ENCODE results near the gene SEMA5A. TPM values are rescaled to one million over a fixed set of nuclear protein-coding genes. Genes with fewer than 3 reads are reported as not detected.
A peak's percentile ranks its signal among the peaks of the same experiment; 100 is the strongest.

Gene SEMA5A
- total and polyA plus RNA-seq, 2 of the 8 experiments (the other 6 are each of a cell fraction or from before 2014, with no cell fraction given): 5.3 to 8.9 TPM

DNA sequence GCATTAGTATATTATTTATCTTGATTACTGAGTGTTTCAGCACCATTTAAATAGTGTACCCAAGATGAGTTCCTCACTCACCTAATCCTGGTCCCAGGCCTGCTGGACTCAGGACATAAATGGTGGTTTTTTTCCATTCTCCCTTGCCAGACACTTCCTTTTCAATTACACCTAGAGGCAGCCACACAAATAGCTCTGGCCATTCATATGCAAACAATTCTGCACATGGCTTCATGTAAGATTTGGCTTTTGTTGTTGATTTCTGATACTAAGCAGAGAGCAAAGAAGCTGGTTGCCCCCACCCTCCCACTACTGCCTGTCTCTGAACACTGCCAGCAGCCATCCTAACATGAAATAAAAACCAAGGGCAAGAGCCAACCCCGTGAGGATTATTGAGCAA, 180.4 kb downstream of the SEMA5A start:
- no peak overlapping the region for H3K23ac ChIP-seq (ENCODE audit: insufficient read length)
- no peak overlapping the region for H4K91ac ChIP-seq (replicated peaks; ENCODE audit: insufficient read length, low read length)
- no peak overlapping the region for H2BK15ac ChIP-seq (ENCODE audit: low read length)
- H2BK120ac ChIP-seq (replicated peaks; ENCODE audit: low read depth, low read length): no peak overlapping the region
- DNase-seq (ENCODE audit: low read depth in 1 of 2, low spot score in 2 of 2) (no peak), FAIRE-seq (no peak)
- H3K9me3 ChIP-seq (ENCODE audit: insufficient read depth in 2 of 2, low read depth in 1 of 2, low read length in 1 of 2): peaks cover 0 to 3% of the 10 kb centered on the region in 2 experiments; a peak in 1 of 4 replicates
- H3K14ac ChIP-seq (ENCODE audit: insufficient read length): no peak overlapping the region
- H2BK5ac ChIP-seq (ENCODE audit: low read depth, low read length): no peak overlapping the region
- peaks cover 3 to 5% (median 4%) of the 10 kb centered on the region in 4 experiments; a peak in 4 of 7 replicates for H3K4me1 ChIP-seq (replicated peaks in 1 of 4; ENCODE audit: control insufficient read depth in 3 of 4, insufficient read depth in 4 of 4, low read length in 3 of 4)
- no peaks in the 10 kb centered on the region for H3K36me3 ChIP-seq (ENCODE audit: control insufficient read depth in 2 of 4, insufficient read depth in 4 of 4, low read length in 3 of 4)
- no peak overlapping the region for H2BK12ac ChIP-seq (ENCODE audit: low read depth, low read length)
- H4K20me1 ChIP-seq (replicated peaks in 1 of 2; ENCODE audit: control insufficient read depth in 1 of 2, insufficient read depth in 2 of 2, low read length in 2 of 2): no peaks in the 10 kb centered on the region
- no peaks in the 10 kb centered on the region for H3K27me3 ChIP-seq (replicated peaks in 1 of 4; ENCODE audit: control insufficient read depth in 3 of 4, extremely low read depth in 1 of 4, insufficient read depth in 3 of 4, low read length in 3 of 4)
- no peak overlapping the region for H3K4ac ChIP-seq (replicated peaks; ENCODE audit: insufficient read length, low read depth, low read length)
- peak overlapping the region in 1 of 2 experiments; percentile 30; a peak in 1 of 4 replicates for H3K4me2 ChIP-seq (ENCODE audit: insufficient read depth in 1 of 2, low read depth in 2 of 2, low read length in 2 of 2)
- no peak overlapping the region for H2AFZ ChIP-seq (ENCODE audit: low read length)
- no peak overlapping the region for H3K18ac ChIP-seq (ENCODE audit: extremely low read depth, low read length)
- H3K27ac ChIP-seq (ENCODE audit: low read depth, low read length): no peak overlapping the region
- H3K4me3 ChIP-seq (ENCODE audit: extremely low read depth in 1 of 4, insufficient read depth in 2 of 4, low read depth in 3 of 4, low read length in 4 of 4): no peak overlapping the region
- no peaks in the 10 kb centered on the region for H3K79me1 ChIP-seq (ENCODE audit: low read depth, low read length)
- CTCF ChIA-PET (ENCODE audit: partially characterized antibody): interaction anchor here (0.9 to 2.4 kb wide), 8 partner anchors 10 to 210 kb away, joined by 3 to 9 read pairs (median 5); no protein-coding TSS in a partner anchor
- H2BK20ac ChIP-seq (ENCODE audit: low read length): no peak overlapping the region
- no peak overlapping the region for H2AK5ac ChIP-seq (ENCODE audit: low read depth, low read length)
- H3K9ac ChIP-seq (replicated peaks in 1 of 4; ENCODE audit: extremely low read depth in 1 of 4, low read depth in 3 of 4, low read length in 3 of 4): no peak overlapping the region
- WGBS, 2 experiments (ENCODE audit: extremely low coverage in 1 of 2, insufficient coverage in 1 of 2, insufficient read length in 1 of 2, insufficient replicate concordance in 2 of 2, low coverage in 1 of 2, low lambda C conversion rate in 2 of 2, missing lambda C conversion rate in 1 of 2): 56% methylated on average over 1 of the region's 1 CpG; no CpG with 5 or more reads in 1 of the 2 experiments
- H4K5ac ChIP-seq (ENCODE audit: insufficient read length, low read depth, low read length): no peak overlapping the region
- POLR2A ChIA-PET (ENCODE audit: partially characterized antibody): no interaction called here
- H3K23me2 ChIP-seq (ENCODE audit: low read depth, low read length): no peaks in the 10 kb centered on the region
- TF ChIP-seq POU5F1 (IDR thresholded peaks at IDR 0.05; ENCODE audit: low read depth, low read length) (0 out of 2 replicates have a peak, but pooled peaks have one; percentile 44), CREB1 (IDR thresholded peaks at IDR 0.05) (no peak)
- H3K56ac ChIP-seq (replicated peaks; ENCODE audit: insufficient read length, low read depth, low read length): no peak overlapping the region
- no peak overlapping the region for H4K8ac ChIP-seq (ENCODE audit: extremely low read depth, insufficient read depth, low read length)
- no peaks in the 10 kb centered on the region for H3K79me2 ChIP-seq (ENCODE audit: control insufficient read depth in 1 of 2, insufficient read depth in 2 of 2, low read length in 2 of 2)

All from H1 (cell line).